HepG2 (cell line): ENCODE results near the gene PPP4R4. TPM values are rescaled to one million over a fixed set of nuclear protein-coding genes. Genes with fewer than 3 reads are reported as not detected.
"Not testable (repeated sequence)": the region's sequence is repeated elsewhere in the genome, so short reads cannot be mapped to it uniquely, and the experiment has no call there.

ENCODE experiments used
- ATAC-seq: fragments of 200-7000 bp; cut with Tn5 transposase; 3 replicates; pipeline ENCODE4 v1.9.1; 2020; ENCODE audit warnings: mild to moderate bottlenecking, moderate library complexity
- BruUV-seq: library from RNA; stranded (reverse); fragments of 400-500 nt; replicated peaks from 2 replicates; lab custom pipeline; 2021; lab: Mats Ljungman, UMichigan
- CTCF ChIA-PET: fragments of 300-600 bp; formaldehyde crosslinking; extraction: SDS; loops from one replicate; lab custom pipeline; 2021; ENCODE audit warnings: low total read pairs, inconsistent platforms, low intra/inter-chr PET ratio; lab: Yijun Ruan, JAX
- POLR2A ChIA-PET: fragments of 350-600 bp; sonication (Branson Sonifier 250); formaldehyde crosslinking; loops from one replicate; lab custom pipeline; 2020; ENCODE audit warnings: antibody characterized with exemption, inconsistent platforms; lab: Yijun Ruan, JAX
- DNase-seq: peaks from one replicate; pipeline ENCODE4 v3.0.0-alpha.2; 2015; ENCODE audit warnings: low spot score
- FAIRE-seq: peaks from 3 replicates; lab custom pipeline; 2011; peaks lifted over from hg19 to GRCh38; lab: Jason Lieb, UNC
- H2AFZ ChIP-seq: one replicate; pipeline ENCODE4 v1.6.1; 2011; ENCODE audit warnings: low read length, inconsistent platforms
- H3K27ac ChIP-seq: fragments of 300-600 bp; 3 replicates; pipeline ENCODE4 v1.8.0; 2011; ENCODE audit warnings: mixed run types, mild to moderate bottlenecking, mixed read lengths, low read length, inconsistent platforms; ENCODE audit not compliant: insufficient read depth; ENCODE audit errors: extremely low read length
- H3K27me3 ChIP-seq, 2 experiments: fragments of 200-600 bp in 1 of 2; 2 replicates in 1 of 2; 3 replicates in 1 of 2; pipeline versions ENCODE4 v1.6.0 to v1.8.0; 2011; ENCODE audit warnings: low read length in 2 of 2, mild to moderate bottlenecking in 2 of 2, moderate library complexity in 2 of 2, inconsistent platforms in 1 of 2; ENCODE audit not compliant: insufficient read depth in 2 of 2, control insufficient read depth in 1 of 2
- H3K36me3 ChIP-seq, 2 experiments: fragments of 200-600 bp in 1 of 2; replicated peaks in 1 of 2; 2 replicates in 1 of 2; 3 replicates in 1 of 2; pipeline versions ENCODE4 v1.5.1 to v1.8.0; 2011; ENCODE audit warnings: low read length in 2 of 2, inconsistent platforms in 1 of 2; ENCODE audit not compliant: insufficient read depth in 2 of 2, control insufficient read depth in 1 of 2
- H3K4me1 ChIP-seq: 2 replicates; pipeline ENCODE4 v1.5.1; 2012; ENCODE audit warnings: low read length, inconsistent platforms; ENCODE audit not compliant: insufficient read depth
- H3K4me2 ChIP-seq: 2 replicates; pipeline ENCODE4 v1.6.0; 2011; ENCODE audit warnings: low read depth, low read length, inconsistent platforms
- H3K4me3 ChIP-seq, 3 experiments: fragments of 200-600 bp in 1 of 3; sonication (generic), shearing (Covaris generic) in 1 of 3; replicated peaks in 1 of 3; 2 replicates each; pipeline ENCODE4 v1.5.1; 2011 to 2016; ENCODE audit warnings: low read length in 3 of 3, inconsistent platforms in 2 of 3, low read depth in 2 of 3, mild to moderate bottlenecking in 2 of 3, control low read depth in 1 of 3, mixed read lengths in 1 of 3; ENCODE audit not compliant: insufficient read depth in 1 of 3
- H3K79me2 ChIP-seq: one replicate; pipeline ENCODE4 v1.6.1; 2011; ENCODE audit warnings: low read length, inconsistent platforms; ENCODE audit not compliant: insufficient read depth
- H3K9ac ChIP-seq: 2 replicates; pipeline ENCODE4 v1.6.0; 2011; ENCODE audit warnings: mild to moderate bottlenecking, low read depth, low read length, inconsistent platforms; ENCODE audit not compliant: insufficient read depth
- H3K9me3 ChIP-seq: 2 replicates; pipeline ENCODE4 v1.5.1; 2012; ENCODE audit warnings: mild to moderate bottlenecking, low read length
- H4K20me1 ChIP-seq: 2 replicates; pipeline ENCODE4 v1.6.0; 2011; ENCODE audit warnings: inconsistent platforms, mild to moderate bottlenecking, low read length, moderate library complexity; ENCODE audit not compliant: insufficient read depth
- CEBPB ChIP-seq: IDR thresholded peaks from 2 replicates; pipeline ENCODE4 v1.6.1; 2011; ENCODE audit warnings: low read depth, low read length, improper control_type of control experiment, borderline replicate concordance
- HNF4A ChIP-seq: sonication (generic); formaldehyde crosslinking; IDR thresholded peaks from 2 replicates; pipeline ENCODE4 v1.4.0; 2020; ENCODE audit warnings: missing genetic modification reagents
- ZNF292 ChIP-seq: sonication (generic); formaldehyde crosslinking; IDR thresholded peaks from 2 replicates; pipeline ENCODE4 v1.8.1; 2022; ENCODE audit warnings: mild to moderate bottlenecking, low read depth, missing genetic modification reagents, borderline replicate concordance
- WGBS: methylation state at CpG from one replicate; pipeline ENCODE4 v1.1.6; 2017; ENCODE audit warnings: low lambda C conversion rate; 5-methylcytosine and 5-hydroxymethylcytosine counted together
- in situ Hi-C: cut with HindIII; loops from 2 replicates; pipeline ENCODE4 v1.10.0; 2017; ENCODE audit warnings: low pct_unique_long_range_greater_than_20kb; ENCODE audit not compliant: extremely low pct_ligation_motif_present
- intact Hi-C: fragments of 100-400 bp; cut with micrococcal nuclease; formaldehyde crosslinking; loops from one replicate; pipeline ENCODE4 v1.10.0; 2022; ENCODE audit not compliant: unreplicated experiment
- polyA plus RNA-seq, 8 experiments: library from polyadenylated mRNA; depleted of rRNA in 3 of 8; stranded (reverse) in 7 of 8; unstranded in 1 of 8; fragments of >200 nt; fragmentation: Illumina TruSeq in 4 of 8; extraction: Trizol in 4 of 8; gene quantifications; 2 replicates each; pipeline versions ENCODE4 v1.2.1 to v1.2.3, GENCODE V29; 2011 to 2016; ENCODE audit warnings: low read depth in 4 of 8, missing spikeins in 1 of 8, mixed read lengths in 1 of 8; ENCODE audit not compliant: insufficient read depth in 1 of 8
- total RNA-seq, 5 experiments: library from RNA; depleted of rRNA; stranded (reverse); fragments of >200 nt; fragmentation: Illumina TruSeq; extraction: Trizol; gene quantifications; 2 replicates each; pipeline ENCODE4 v1.2.3, GENCODE V29; 2016; ENCODE audit warnings: low read depth in 1 of 5

The PPP4R4 gene
- total and polyA plus RNA-seq, 2 of the 13 experiments (the other 11 are each of a cell fraction or from before 2014, with no cell fraction given), result 9.5 to 19.8 TPM

DNA sequence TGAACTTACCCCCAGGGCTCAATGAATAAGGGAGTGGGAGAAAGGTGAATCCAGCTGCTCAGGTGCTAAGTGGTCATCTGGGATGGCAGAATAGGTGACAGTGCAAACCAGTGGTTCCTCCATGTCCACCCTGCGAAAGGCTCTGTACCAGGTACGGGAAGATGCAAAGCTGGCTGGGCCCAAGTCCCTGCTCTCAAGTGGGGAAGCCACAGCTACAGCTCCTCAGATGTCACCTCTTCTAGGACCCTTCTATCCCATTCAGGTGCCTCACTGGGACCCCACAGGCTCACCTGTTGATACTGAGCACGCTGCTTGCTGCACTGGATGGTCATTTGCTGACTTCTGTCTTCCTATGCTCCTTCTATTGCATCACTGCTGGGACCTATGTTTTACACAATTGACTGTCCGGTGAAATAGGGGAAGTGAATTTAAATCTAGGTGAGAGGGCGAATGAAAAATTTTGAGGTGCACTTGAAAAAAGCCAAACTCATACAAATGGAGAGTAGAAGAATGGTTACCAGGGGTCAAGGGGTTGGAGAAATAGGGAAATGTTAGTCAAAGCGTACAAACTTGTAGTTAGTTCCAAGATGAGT, 20.3 kb upstream of the PPP4R4 start:
- H3K27ac ChIP-seq, result no peak overlapping the region
- in situ Hi-C loops (no loop called here), intact Hi-C loops (no loop called here)
- H4K20me1 ChIP-seq, result no peaks in the 10 kb centered on the region
- H3K4me3 ChIP-seq, result no peak overlapping the region
- POLR2A ChIA-PET, result no interaction called here
- no peaks in the 10 kb centered on the region for H3K9me3 ChIP-seq
- H3K27me3 ChIP-seq, result peaks cover 0 to 11% of the 10 kb centered on the region in 2 experiments; a peak in 2 of 5 replicates
- no peak overlapping the region for H3K9ac ChIP-seq
- H3K36me3 ChIP-seq, result no peaks in the 10 kb centered on the region
- DNase-seq (no peak), ATAC-seq (no peak), FAIRE-seq (no peak)
- no peak overlapping the region for H3K4me2 ChIP-seq
- no TSS peak for BruUV-seq
- TF ChIP-seq CEBPB (peak; percentile 39), ZNF292 (CRISPR knock-in tag) (no peak)
- WGBS, result 37% methylated on average over 5 of the region's 6 CpGs
- H2AFZ ChIP-seq, result no peak overlapping the region
- CTCF ChIA-PET, result no interaction called here
- H3K79me2 ChIP-seq, result no peaks in the 10 kb centered on the region
- H3K4me1 ChIP-seq, result peaks cover 11% of the 10 kb centered on the region; the same call in 1 of the 2 replicates

DNA sequence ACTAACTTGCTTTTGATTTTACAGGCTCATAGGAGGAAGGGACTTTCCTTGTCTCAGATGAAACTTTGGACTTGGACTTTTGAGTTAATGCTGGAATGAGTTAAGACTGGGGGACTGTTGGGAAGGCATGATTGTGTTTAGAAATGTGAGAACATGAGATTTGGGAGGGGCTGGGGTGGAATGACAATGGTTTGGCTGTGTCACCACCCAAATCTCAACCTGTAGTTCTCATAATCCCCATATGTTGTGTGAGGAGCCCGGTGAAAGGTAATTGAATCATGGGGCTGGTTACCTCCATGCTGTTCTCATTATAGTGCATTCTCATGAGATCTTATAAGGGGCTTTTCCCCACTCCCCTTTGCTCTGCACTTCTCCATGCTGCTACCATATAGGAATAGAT, 18.0 kb upstream of the PPP4R4 start:
- peak; percentile 11; the same call in 1 of the 2 replicates for TF ChIP-seq HNF4A (CRISPR knock-in tag)
- H4K20me1 ChIP-seq, H3K4me2 ChIP-seq, H3K79me2 ChIP-seq, in situ Hi-C loops, DNase-seq, H3K9ac ChIP-seq, H3K36me3 ChIP-seq, H3K4me3 ChIP-seq, intact Hi-C loops, H3K27ac ChIP-seq, H2AFZ ChIP-seq, BruUV-seq, H3K9me3 ChIP-seq, CTCF ChIA-PET, POLR2A ChIA-PET, ATAC-seq, FAIRE-seq: not testable (repeated sequence)
- Histone ChIP-seq H3K4me1 (peaks cover 21% of the 10 kb centered on the region), H3K27me3 (peaks cover 0 to 11% of the 10 kb centered on the region in 2 experiments; a peak in 2 of 5 replicates)
- WGBS, result 0% methylated on average over 1 of the region's 1 CpG
